HK-2 (cell line): ENCODE results near the gene PPIE.

Experiments
- DNase-seq: peaks from one replicate; pipeline ENCODE4 v3.0.0-alpha.2; 2018; ENCODE audit not compliant: unreplicated experiment

The PPIE gene

GRCh38 chr1:39805385-39805784, 66.7 kb downstream of the PPIE start:
- no peak for DNase-seq

GRCh38 chr1:39808784-39809517, 70.3 kb downstream of the PPIE start:
- no peak for DNase-seq

- DNase-seq = no peak
Measured at GRCh38 chr1:39812913-39813312, 74.2 kb downstream of the PPIE start.
